Effector memory CD8-positive, alpha-beta T cell (primary cell): ENCODE results near the gene PON1.

Source experiments
- ATAC-seq: fragments of 150-1000 bp; cut with Tn5 transposase; replicated peaks from 2 replicates; pipeline ENCODE4 v1.10.0; 2021; ENCODE audit warnings: mild to moderate bottlenecking, moderate library complexity
- DNase-seq, 3 experiments: peaks; one replicate each; pipeline ENCODE4 v3.0.0; 2021
- H3K27ac Mint-ChIP-seq, 2 donors: one replicate each; pipeline ENCODE4 v1.8.0; 2022; ENCODE audit warnings: mild to moderate bottlenecking in 2 of 2, mixed read lengths in 2 of 2, moderate library complexity in 2 of 2
- H3K27me3 Mint-ChIP-seq, 2 donors: one replicate each; pipeline ENCODE4 v1.8.0; 2022; ENCODE audit warnings: mixed read lengths in 2 of 2
- H3K36me3 Mint-ChIP-seq: one replicate; pipeline ENCODE4 v1.8.0; 2022; ENCODE audit warnings: mild to moderate bottlenecking, moderate library complexity, mixed read lengths; ENCODE audit not compliant: insufficient read depth
- H3K4me1 Mint-ChIP-seq, 2 donors: one replicate each; pipeline ENCODE4 v1.8.0; 2022; ENCODE audit warnings: low read depth in 2 of 2, mixed read lengths in 2 of 2
- H3K4me3 Mint-ChIP-seq, 2 donors: one replicate each; pipeline ENCODE4 v1.8.0; 2022; ENCODE audit warnings: mild to moderate bottlenecking in 2 of 2, mixed read lengths in 2 of 2, moderate library complexity in 2 of 2
- H3K9me3 Mint-ChIP-seq, 2 donors: one replicate each; pipeline ENCODE4 v1.8.0; 2022; ENCODE audit warnings: mixed read lengths in 2 of 2
- total RNA-seq, 9 experiments: gene quantifications; one replicate each; lab custom pipeline; 2026; lab: John Stamatoyannopoulos, UW

PON1 gene
- total RNA-seq: 0 to 0.21 (median 0) reads per million in 9 experiments

DNA sequence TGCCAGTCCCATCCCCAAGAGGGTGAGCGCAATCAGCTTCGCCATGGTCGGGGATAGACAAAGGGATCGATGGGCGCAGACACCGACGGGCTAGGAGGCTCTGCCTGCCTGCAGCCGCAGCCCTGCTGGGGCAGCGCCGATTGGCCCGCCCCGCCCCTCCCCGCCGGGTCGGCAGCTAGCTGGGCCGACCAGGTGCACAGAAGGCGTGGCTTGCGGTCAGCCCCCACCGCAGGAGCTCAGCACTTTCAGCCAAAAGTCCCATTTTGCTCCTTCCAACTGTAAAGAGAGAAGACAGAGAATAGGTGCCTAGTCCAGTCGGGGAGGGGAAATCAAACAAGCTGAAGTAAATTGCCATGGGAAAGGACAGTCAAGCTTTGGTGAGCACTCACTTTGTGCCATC is at the start of gene PON1:
Gene PON1 (minus strand): TSS at position 102 of the 400 bp plus-strand sequence. CDS start 57 bp downstream, at position 45.
- DNase-seq (no peak), ATAC-seq (peak; percentile 7)
- Mint-ChIP-seq H3K36me3 (no peaks in the 10 kb centered on the region), H3K27me3 (peaks cover 12 to 16% of the 10 kb centered on the region in 2 donors), H3K9me3 (no peaks in the 10 kb centered on the region), H3K4me3 (peak within 1 kb of the TSS in 1 of 2 donors; percentile 21), H3K4me1 (peaks cover 0 to 3% of the 10 kb centered on the region in 2 donors), H3K27ac (no peak within 1 kb of the TSS)

DNA sequence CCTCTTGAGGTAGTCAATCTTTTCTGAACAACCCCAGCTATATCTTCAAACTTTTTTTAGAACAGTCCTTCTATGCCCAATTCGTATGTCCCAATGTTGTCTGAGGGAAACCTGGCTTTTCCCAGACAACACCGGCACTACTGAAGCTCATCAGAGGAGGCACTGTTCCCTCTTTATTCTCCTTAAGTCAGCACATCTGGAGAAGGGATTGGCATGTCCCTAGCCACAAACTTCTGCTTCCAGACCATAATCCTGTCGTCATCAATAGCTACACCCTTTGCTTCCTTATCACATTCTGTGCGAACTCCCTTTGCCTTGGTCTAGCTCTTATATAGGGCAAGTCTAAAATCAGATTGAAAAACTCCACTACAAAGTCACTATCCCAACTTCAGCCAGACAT is 49.0 kb upstream of the PON1 start:
- DNase-seq (no peak), ATAC-seq (no peak)
- Mint-ChIP-seq H3K27ac (no peak overlapping the region), H3K36me3 (no peaks in the 10 kb centered on the region), H3K9me3 (no peaks in the 10 kb centered on the region), H3K27me3 (peaks cover 3 to 15% of the 10 kb centered on the region in 2 donors), H3K4me1 (no peaks in the 10 kb centered on the region), H3K4me3 (no peak overlapping the region)

DNA sequence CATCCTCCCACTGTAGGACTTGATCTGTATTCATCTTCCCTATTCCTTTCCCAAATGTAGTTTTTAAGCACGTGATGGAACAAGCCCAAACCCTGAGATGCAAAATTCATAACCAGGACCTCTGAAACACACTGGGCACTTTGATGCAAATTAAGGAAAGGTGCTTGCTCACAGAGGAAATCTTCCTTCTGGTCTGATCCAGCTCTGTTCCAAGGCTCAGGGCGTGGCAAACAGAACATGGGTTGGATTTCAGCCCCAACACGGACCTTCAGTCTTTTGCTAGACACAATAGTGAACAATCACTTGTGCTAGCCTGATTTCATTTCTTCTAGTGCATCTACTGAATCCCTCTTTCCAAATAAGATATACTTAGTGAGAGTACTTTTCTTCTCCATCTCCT is 43.9 kb upstream of the PON1 start:
- ATAC-seq: no peak
- no peak for DNase-seq
- peaks cover 17 to 23% of the 10 kb centered on the region in 2 donors for H3K27me3 Mint-ChIP-seq
- H3K4me1 Mint-ChIP-seq: no peaks in the 10 kb centered on the region
- no peak overlapping the region for H3K27ac Mint-ChIP-seq
- H3K4me3 Mint-ChIP-seq: no peak overlapping the region
- no peaks in the 10 kb centered on the region for H3K36me3 Mint-ChIP-seq
- no peaks in the 10 kb centered on the region for H3K9me3 Mint-ChIP-seq

DNA sequence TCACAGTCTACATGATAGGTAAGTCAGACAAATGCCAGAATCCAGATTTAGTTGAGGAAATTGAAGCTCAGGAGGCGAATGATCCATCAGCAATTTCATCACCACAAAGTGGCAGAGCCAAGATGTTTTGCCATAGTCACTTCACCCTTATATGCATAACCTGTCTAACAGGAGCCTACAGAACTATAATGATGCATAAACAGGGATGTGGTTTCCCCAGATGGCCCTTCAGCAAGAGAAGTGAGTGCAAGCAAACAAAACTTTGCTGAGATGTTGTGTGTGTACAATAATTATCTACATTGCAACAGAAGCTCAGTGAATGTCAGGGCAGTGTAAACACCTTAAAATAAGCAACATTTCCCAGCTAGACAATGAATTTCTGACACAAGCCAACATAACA is 43.3 kb upstream of the PON1 start:
- Mint-ChIP-seq H3K4me3 (no peak overlapping the region), H3K36me3 (no peaks in the 10 kb centered on the region), H3K27ac (no peak overlapping the region), H3K4me1 (no peaks in the 10 kb centered on the region), H3K27me3 (peaks cover 17 to 30% of the 10 kb centered on the region in 2 donors), H3K9me3 (no peaks in the 10 kb centered on the region)
- no peak for ATAC-seq
- no peak for DNase-seq

DNA sequence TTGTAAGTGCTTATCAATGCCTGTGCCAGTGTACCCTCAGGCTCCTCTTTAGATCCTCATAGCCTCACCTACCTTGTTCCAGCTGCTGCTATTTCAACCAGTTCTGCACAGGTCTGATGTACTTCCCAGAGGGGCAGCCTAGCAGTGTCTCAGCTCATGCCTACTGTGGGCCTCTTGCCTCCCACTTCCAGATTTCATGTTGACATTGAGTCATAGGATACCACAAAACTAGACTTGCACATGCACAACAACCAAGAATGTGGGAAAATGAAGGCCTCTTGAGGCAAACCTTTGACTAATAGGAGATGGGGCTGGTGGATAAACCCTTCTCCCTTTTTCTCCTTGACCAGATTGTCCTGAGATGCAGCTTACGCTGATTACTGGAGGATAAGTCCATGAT is 40.8 kb upstream of the PON1 start:
- no peaks in the 10 kb centered on the region for H3K36me3 Mint-ChIP-seq
- ATAC-seq: no peak
- no peak for DNase-seq

DNA sequence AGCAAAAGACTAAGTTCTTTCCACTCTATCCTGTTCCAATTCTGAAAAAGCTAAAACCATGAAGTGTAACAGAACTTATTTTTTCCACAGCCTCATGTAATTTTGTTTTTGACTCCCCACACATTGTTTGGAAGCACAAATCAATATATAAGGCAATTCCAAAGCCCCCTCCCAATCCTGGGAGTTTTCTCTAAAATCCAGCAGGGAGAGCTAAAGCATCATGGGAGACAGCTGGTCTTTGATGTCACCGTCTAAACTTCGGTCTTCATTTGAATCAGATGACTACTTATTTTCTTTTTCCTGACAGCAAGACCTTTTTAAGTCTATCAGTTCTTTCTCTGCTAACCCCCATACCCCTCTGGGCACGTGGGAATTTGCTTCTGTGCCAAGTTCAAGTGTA is 33.3 kb upstream of the PON1 start:
- H3K4me3 Mint-ChIP-seq: no peak overlapping the region
- H3K4me1 Mint-ChIP-seq: no peaks in the 10 kb centered on the region
- no peaks in the 10 kb centered on the region for H3K36me3 Mint-ChIP-seq
- ATAC-seq (no peak), DNase-seq (no peak)
- peaks cover 0 to 2% of the 10 kb centered on the region in 2 donors for H3K9me3 Mint-ChIP-seq
- H3K27me3 Mint-ChIP-seq: peaks cover 8 to 14% of the 10 kb centered on the region in 2 donors
- no peak overlapping the region for H3K27ac Mint-ChIP-seq

More for the DNA sequence above, 40.8 kb upstream of the PON1 start:
- Mint-ChIP-seq H3K4me1 (no peaks in the 10 kb centered on the region), H3K4me3 (no peak overlapping the region), H3K9me3 (no peaks in the 10 kb centered on the region), H3K27ac (no peak overlapping the region), H3K27me3 (peaks cover 15 to 36% of the 10 kb centered on the region in 2 donors)

DNA sequence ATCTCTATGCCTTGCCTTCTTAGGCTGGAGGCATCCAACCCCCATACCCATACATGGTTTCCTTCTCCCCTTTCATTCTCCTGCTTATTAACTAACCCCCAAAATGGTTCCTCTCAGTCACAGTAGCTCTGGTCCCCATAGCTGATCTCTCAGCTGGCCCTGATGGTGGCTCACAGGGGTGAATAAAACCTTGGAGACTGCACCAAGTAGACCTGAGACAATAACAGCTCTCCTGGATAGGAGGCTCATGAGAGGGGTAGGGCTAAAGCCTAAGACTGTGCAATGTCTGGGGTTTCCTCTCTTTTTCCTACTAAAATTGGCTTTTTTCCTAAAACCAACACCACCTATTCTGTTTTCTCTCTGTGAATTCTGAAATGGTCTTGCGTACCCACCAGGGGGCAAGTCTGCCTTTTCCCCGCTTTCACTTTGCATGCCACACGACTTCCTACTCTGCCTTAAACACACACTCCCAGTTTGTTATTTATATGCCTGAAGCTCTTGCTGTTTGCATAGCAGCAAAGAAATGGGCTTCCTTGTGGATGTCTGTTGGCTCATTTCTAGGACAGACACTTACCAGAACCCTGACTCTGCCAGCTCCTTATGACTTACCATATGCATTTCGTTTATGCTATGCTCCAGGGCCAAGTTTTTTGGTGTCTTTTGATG is 18.4 kb upstream of the PON1 start:
- Mint-ChIP-seq H3K4me1 (no peaks in the 10 kb centered on the region), H3K27me3 (peaks cover 16 to 28% of the 10 kb centered on the region in 2 donors), H3K9me3 (no peaks in the 10 kb centered on the region), H3K4me3 (no peak overlapping the region), H3K36me3 (peaks cover 3% of the 10 kb centered on the region), H3K27ac (no peak overlapping the region)
- ATAC-seq (no peak), DNase-seq (no peak)

DNA sequence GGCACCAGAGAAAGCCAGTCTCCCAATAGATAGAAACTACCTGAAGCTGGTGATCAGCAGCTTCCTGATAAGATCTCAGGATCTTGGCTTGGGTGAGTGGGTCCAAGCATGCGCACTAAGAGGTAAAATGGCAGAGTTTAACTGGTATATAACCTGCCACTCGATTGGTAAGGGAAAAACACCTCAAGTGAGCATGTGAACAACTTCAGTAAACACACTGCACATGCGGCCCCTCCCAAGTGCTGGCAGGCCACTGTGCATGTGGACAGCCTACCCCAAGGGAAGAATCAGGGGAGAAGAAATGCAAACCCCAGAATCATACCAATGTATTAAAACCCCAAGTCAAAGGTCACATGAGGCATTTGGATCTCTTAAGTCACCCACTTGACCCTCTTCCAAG is 17.7 kb upstream of the PON1 start:
- Mint-ChIP-seq H3K4me1 (no peaks in the 10 kb centered on the region), H3K4me3 (no peak overlapping the region), H3K9me3 (no peaks in the 10 kb centered on the region), H3K27ac (no peak overlapping the region), H3K36me3 (peaks cover 3% of the 10 kb centered on the region), H3K27me3 (peaks cover 16 to 25% of the 10 kb centered on the region in 2 donors)
- no peak for DNase-seq
- no peak for ATAC-seq

DNA sequence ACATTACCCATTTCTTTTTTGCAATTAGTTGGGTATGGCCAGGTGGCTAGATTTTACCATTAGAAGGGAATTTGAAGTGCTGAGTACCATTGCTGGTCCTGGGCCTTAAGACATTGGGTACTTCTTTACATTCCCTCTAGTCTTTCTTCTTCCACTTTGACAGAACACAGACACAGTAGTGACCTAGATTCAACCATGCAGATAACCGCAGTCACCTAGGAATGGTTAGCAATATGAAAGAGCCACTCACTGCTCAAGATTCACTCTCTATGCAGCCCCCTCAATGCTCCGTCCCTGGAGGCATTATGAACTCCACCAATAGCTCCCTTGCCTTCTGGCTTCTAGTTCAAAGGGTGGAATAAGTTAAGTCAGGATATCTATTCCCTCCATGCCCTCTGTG is 16.2 kb upstream of the PON1 start:
- Mint-ChIP-seq H3K4me3 (no peak overlapping the region), H3K27ac (no peak overlapping the region), H3K4me1 (no peaks in the 10 kb centered on the region), H3K27me3 (peaks cover 16 to 25% of the 10 kb centered on the region in 2 donors), H3K36me3 (peaks cover 3% of the 10 kb centered on the region), H3K9me3 (no peaks in the 10 kb centered on the region)
- DNase-seq: no peak
- no peak for ATAC-seq

DNA sequence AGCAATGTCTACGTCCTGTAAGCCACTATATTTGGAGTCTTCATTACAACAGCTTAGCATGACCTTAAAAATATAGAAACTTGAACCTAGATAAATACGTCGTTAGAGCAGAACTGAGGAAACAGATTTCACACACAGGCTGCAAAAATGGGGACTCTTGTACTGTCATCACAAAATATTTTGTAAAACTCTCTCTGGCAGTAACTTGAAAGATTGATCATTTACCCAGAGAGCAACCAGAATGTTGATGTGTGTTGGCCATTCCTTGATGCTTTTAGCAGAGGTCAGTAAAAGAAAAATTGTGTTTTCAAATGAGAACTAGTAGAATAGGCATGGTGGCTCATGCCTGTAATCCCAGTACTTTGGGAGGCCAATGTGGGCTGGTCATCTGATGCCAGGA is 14.5 kb upstream of the PON1 start:
- DNase-seq (no peak), ATAC-seq (no peak)
- no peaks in the 10 kb centered on the region for H3K9me3 Mint-ChIP-seq
- peaks cover 3% of the 10 kb centered on the region for H3K36me3 Mint-ChIP-seq
- no peaks in the 10 kb centered on the region for H3K4me1 Mint-ChIP-seq
- H3K27ac Mint-ChIP-seq: no peak overlapping the region
- peaks cover 10 to 22% of the 10 kb centered on the region in 2 donors for H3K27me3 Mint-ChIP-seq
- H3K4me3 Mint-ChIP-seq: no peak overlapping the region

DNA sequence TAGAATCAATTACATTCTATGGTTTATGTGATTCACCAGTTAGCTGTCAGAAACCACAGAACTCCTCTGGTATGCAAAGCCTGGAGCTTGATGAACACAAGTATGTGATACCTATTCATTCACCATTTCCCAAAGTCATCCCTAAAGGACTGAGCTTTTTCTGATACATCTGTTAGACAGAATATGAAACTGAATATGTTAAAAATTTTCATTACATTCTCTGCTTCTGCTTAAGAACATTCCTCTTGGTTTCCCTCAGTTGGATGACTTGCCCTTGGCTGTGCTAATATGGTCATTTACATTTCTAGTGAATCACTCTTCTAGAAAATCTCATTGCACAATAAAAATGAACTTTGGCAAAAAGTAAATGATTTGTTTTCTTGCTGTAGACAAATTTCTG is 10.8 kb upstream of the PON1 start:
- no peak for ATAC-seq
- Mint-ChIP-seq H3K4me1 (peaks cover 8 to 9% of the 10 kb centered on the region in 2 donors), H3K4me3 (no peak overlapping the region), H3K36me3 (no peaks in the 10 kb centered on the region), H3K27me3 (no peaks in the 10 kb centered on the region), H3K9me3 (no peaks in the 10 kb centered on the region), H3K27ac (no peak overlapping the region)
- DNase-seq: no peak

DNA sequence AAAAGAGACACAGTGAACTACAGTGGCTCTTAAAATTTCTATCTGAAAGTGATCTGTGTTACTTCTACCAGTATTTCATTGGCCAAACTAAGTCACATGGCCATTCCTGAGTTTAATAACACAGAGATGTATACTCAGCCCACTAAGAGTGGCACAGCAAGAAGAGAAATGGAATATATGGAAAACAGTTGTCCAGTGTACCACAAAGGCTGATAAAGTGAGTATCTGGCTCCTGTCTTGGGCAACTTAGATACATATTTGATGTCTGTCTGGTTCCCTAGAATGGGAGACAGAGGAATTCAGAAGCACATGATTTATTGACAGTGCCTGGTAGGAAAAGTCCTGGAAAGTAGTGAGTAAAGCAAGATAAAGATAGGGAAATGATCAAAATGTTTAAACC is 10.1 kb upstream of the PON1 start:
- Mint-ChIP-seq H3K4me3 (no peak overlapping the region), H3K4me1 (peaks cover 10 to 12% of the 10 kb centered on the region in 2 donors), H3K27me3 (no peaks in the 10 kb centered on the region), H3K27ac (no peak overlapping the region), H3K9me3 (no peaks in the 10 kb centered on the region), H3K36me3 (no peaks in the 10 kb centered on the region)
- DNase-seq (no peak), ATAC-seq (no peak)

DNA sequence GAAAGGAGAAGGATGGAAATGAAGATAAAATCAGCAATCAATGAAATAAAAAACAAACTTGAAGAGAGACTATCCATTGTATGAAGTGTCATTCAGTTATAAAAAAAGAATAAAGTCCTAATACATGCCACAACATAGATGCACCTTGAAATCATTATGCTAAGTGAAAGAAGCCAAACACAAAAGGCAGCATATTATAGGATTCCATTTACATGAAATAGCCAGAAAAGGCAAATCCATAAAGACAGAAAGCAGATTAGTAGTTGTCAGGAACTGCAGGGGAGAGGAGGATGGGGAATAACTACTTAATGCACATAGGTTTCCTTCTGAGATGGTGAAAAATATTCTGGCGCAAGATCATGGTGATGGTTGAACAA is 6.6 kb upstream of the PON1 start:
- no peaks in the 10 kb centered on the region for H3K9me3 Mint-ChIP-seq
- H3K27ac Mint-ChIP-seq: peak overlapping the region; percentile 80 to 87
- peaks cover 0 to 6% of the 10 kb centered on the region in 2 donors for H3K27me3 Mint-ChIP-seq
- no peak for DNase-seq
- peak; percentile 16 for ATAC-seq
- H3K4me3 Mint-ChIP-seq: peak overlapping the region; percentile 66 to 67
- peaks cover 10 to 12% of the 10 kb centered on the region in 2 donors for H3K4me1 Mint-ChIP-seq
- H3K36me3 Mint-ChIP-seq: no peaks in the 10 kb centered on the region

DNA sequence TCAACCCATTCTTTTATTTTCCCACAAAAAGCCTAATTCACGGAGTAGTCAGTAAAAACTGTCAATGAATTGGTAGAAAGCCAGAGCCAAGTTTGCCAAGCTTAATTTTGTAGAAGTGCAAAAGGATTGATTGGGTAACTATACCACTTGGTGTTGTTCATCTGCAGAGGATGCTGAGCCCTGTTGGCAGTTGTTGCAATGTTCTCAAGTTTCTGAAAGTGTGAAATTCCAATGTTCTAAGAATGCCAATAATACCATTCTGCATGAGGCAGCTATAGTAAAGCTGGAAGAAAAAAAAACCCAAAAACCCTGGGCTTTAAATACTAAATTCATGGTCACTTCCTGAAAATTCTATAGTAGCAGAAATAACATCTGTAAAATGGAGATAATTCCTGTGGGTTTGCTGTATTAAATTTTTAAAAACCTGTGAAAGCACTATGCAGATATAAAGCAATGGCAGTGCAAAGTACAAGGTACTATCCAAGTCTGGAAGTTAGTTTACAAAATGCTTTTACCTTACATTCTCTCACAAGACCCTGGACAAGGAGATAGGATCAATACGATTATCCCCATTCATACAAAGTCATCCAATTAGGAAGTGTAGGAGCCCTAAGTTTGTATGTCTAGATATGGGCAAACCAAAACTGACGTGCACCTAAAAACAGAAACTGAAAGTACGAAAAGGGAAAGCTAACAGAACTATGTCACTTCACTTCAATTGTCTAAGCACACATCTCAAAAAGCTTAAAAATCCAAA is 6.0 kb upstream of the PON1 start:
- Mint-ChIP-seq H3K36me3 (no peaks in the 10 kb centered on the region), H3K27me3 (peaks cover 3 to 9% of the 10 kb centered on the region in 2 donors), H3K27ac (peak overlapping the region; percentile 80 to 87), H3K9me3 (no peaks in the 10 kb centered on the region), H3K4me1 (peaks cover 10 to 12% of the 10 kb centered on the region in 2 donors), H3K4me3 (peak overlapping the region; percentile 66 to 67)
- ATAC-seq: peak; percentile 76
- no peak for DNase-seq
